ENCODE measurements around the gene TNNT3.
A peak's percentile ranks its signal among the peaks of the same experiment; 100 is the strongest.
"Not testable (repeated sequence)": the region's sequence is repeated elsewhere in the genome, so short reads cannot be mapped to it uniquely, and the experiment has no call there.

The TNNT3 gene

GRCh38 chr11:1919391-1920127 is at the start of gene TNNT3:
TSS of gene TNNT3 (plus strand) at chr11:1919703. CDS start at chr11:1922875, 3,172 bp downstream.
- no peak for DNase-seq

- DNase-seq, result no peak
Observed at GRCh38 chr11:1870326-1870696, 49.2 kb upstream of the TNNT3 start.

GRCh38 chr11:1870721-1871466 is 48.6 kb upstream of the TNNT3 start:
- DNase-seq, result peak; percentile 54

GRCh38 chr11:1871531-1871930 is 48.0 kb upstream of the TNNT3 start:
- DNase-seq, result no peak

GRCh38 chr11:1872267-1872985 is 47.1 kb upstream of the TNNT3 start:
- DNase-seq, result no peak

- no peak for DNase-seq
Observed at GRCh38 chr11:1873048-1873812, 46.3 kb upstream of the TNNT3 start.

GRCh38 chr11:1873813-1874150 is 45.7 kb upstream of the TNNT3 start:
- DNase-seq, result not testable (repeated sequence)

GRCh38 chr11:1874441-1875092 is 44.9 kb upstream of the TNNT3 start:
- DNase-seq, result not testable (repeated sequence)

GRCh38 chr11:1875093-1875850 is 44.2 kb upstream of the TNNT3 start:
- peak; percentile 15 for DNase-seq

GRCh38 chr11:1875851-1876301 is 43.6 kb upstream of the TNNT3 start:
- DNase-seq, result not testable (repeated sequence)

GRCh38 chr11:1876361-1877063 is 43.0 kb upstream of the TNNT3 start:
- DNase-seq, result peak; percentile 31

GRCh38 chr11:1877211-1878136 is 42.0 kb upstream of the TNNT3 start:
- DNase-seq, result no peak

- DNase-seq, result no peak
Observed at GRCh38 chr11:1878137-1879031, 41.1 kb upstream of the TNNT3 start.

- DNase-seq, result peak; percentile 14
Observed at GRCh38 chr11:1879342-1879940, 40.1 kb upstream of the TNNT3 start.

GRCh38 chr11:1879941-1880720 is 39.4 kb upstream of the TNNT3 start:
- DNase-seq, result no peak

- DNase-seq, result no peak
Observed at GRCh38 chr11:1880746-1881441, 38.6 kb upstream of the TNNT3 start.
